T follicular helper cell (primary cell): ENCODE data around the gene FOXRED2.

Source experiments
- DNase-seq: peaks from one replicate; pipeline ENCODE4 v3.0.0-alpha.2; 2020; ENCODE audit warnings: low read depth

FOXRED2 gene

DNA sequence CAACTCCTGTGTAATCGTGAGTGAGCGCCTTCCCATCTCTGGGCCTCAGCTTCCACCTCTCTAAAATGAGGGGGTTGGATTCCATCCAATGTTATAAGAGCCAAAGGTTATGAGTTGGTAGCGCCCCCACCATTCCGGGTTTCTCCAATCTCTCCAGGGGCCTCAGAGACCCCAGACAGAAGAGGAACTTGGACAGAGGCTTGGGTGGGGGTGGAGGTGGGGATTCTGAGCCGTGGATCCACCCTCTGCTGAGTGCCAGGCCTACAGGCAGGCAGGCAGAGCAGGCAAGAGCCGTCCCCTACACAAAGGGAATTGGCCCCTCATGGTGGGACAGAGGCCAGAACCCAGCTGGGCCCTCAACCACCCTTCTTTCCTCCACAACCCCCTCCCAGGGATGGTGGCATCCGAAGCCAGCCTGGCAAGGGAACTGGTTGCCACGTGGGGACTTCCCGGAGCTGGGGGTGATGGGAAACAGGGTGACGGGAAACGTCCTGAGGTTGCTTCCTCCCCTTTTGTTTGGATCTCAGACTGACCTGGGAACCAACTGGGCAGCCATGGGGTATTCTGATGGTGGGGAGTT, 57.2 kb downstream of the FOXRED2 start:
- DNase-seq: no peak

DNA sequence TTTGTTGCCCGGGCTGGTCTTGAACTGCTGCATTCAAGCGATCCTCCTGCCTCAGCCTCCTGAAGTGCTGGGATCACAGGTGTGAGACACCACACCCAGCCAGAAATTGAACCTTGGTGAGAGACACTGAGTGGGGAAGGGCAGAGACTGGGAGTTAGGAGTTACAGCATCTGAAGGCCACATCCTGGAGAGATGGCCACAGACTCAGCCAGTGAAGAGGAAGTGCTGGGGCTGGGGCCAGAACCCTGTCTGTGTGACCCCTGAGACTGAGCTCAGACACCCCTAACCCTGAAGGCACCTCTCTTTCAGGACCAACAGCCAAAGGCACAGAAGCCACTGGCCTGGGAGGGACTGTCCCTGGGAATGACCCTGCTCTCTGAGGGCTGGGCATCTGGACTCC, 59.2 kb downstream of the FOXRED2 start:
- no peak for DNase-seq

DNA sequence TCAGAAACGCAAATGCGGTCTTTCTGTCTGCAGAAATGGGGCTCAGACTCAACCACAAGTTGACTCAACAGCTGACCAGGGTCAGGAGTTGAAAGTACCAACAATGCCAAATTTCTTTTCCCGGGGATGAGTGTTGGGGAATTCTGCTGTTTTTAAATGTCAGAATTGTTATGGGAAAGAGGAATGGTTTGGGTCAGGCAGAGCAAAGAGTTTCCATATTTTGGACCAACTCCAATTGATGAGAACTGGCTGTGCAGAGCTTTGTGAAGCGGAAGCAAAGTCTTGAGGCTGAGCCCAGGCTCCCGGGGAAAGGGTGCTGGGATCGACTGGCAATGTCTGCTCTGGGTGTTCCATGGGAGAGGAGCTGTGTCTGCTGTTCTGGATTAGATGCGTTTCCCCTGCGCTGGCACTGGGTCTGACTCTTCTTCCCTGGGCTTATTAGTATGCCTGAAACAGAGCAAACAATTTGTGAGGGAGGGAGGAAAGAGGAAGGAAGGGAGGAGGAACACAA, 61.6 kb downstream of the FOXRED2 start:
- no peak for DNase-seq

DNA sequence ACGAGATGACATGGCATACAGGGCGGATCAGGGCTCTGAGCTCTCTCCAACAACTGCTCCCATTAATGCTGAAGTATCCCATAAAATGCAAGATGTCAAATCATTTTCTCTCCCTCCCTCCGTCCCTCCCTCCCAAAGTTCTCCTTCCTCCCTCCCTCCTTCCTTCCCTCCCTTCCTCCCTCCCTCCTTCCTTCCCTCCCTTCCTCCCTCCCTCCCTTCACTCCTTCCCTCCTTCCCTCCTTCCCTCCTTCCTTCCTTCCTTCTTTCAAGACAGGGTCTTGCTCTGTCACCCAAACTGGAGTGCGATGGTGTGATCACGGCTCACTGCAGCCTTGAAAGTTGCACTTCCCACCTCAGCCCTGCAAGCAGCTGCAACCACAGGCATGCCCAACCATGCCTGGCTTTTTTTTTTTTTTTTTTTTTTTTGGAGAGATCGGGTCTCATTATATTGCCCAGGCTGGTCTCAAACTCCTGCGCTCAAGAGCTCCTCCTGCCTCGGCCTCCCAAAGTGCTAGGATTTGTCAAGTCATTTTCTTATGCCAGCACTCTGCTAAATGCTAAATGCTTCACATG, 63.6 kb downstream of the FOXRED2 start:
- DNase-seq: no peak

DNA sequence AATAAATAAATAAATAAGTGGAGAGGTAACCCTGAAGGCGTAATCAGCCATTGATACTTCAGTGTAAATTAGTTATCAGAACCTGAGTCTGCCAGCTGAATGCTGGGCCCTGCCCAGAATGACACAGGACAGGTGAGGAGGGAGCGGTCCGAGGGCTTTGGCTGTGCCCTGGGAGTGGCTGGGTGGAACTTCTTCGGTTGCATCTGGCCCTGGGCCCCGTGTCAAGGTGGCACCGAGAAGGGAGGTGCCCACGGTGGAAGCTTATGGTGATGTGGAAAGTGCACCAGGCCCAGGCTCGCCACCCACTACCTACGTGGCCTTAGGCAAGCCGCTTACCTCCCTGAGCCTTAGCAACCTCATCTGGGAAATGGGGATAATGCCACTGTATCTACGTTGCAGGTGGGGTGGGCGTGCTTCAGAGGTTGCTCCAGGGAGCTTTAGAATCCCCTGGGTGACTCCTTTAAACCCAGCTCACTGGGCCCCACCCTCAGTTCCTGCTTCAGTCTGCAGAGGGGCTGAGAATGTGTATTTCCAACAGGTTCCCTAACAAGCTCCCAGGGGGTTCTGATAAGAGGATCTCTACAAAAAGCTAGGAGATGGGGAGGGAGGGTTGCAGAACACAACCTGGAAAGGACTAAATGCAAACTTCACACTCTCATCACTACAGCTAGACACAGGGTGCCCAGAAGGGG, 64.2 kb downstream of the FOXRED2 start:
- no peak for DNase-seq

DNA sequence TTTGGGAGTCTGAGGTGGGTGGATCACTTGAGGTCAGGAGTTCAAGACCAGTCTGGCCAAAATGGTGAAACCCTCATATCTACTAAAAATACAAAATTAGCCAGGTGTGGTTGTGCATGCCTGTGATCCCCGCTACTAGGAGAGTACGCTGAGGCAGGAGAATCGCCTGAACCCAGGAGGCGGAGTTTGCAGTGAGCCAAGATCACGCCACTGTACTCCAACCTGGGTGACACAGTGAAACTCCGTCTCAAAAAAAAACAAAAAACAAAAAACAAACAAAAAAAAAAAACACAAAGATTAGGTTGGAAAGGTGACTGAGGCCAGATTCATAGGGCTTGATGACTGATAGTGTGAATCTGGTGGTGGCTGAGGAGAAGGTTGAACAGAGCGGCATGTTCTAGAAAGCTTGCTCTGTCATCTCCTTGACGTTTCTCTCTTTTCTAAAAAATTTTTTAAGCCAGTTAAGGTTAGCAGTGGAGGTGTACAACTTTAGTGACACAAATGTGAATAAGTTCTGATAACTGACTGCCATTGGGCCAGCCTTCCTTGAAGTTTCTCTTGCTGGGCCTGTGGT, 66.3 kb downstream of the FOXRED2 start:
- DNase-seq: no peak

DNA sequence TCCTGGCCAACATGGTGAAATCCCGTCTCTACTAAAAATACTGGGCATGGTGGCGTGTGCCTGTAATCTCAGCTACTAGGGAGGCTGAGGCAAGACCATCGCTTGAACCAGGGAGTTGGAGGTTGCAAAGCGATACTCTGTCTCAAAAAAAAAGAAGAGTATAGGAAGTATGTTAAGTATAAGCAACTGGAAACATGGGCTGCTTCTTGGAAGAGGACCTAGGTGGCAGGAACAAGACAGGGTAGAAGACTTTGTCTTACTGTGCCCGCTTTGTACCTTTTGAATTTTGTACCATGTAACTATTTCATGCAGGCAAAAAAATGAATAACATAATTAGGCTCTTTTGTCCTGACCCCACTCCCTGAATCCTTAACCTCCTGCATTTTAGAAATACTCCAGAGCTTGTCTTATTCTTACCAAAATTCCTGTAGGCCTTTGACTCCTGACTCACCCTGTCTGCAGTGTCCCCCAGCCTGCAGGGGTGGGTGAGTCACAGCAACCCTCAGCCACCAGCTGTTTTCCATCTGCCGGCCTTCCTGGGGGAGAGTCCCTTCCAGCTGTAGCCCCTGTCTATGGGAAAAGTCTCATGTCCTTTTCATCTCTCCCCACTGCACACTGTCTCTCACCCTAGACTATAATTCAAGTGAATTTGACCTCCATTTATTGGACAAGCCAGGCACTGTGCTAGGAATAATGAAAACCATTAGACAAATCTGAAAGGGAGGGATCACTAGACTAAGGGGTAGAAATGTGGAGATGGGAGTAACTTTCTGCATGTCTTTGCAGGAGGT, 67.2 kb downstream of the FOXRED2 start:
- no peak for DNase-seq
